C4-2B (cell line): ENCODE data around the gene MSL2.
"Not testable (repeated sequence)": the region's sequence is repeated elsewhere in the genome, so short reads cannot be mapped to it uniquely, and the experiment has no call there.

Source experiments
- CTCF ChIP-seq: fragments of 450-650 bp; conservative IDR thresholded peaks from 2 replicates; pipeline ENCODE4 v1.5.1; 2017; ENCODE audit warnings: mild to moderate bottlenecking
- ZFX ChIP-seq: fragments of 450-650 bp; IDR thresholded peaks from 2 replicates; pipeline ENCODE4 v1.6.1; 2017

GRCh38 chr3:136198462-136199078 is 2.4 kb upstream of the MSL2 start:
- TF ChIP-seq CTCF, ZFX: not testable (repeated sequence)
